GM19324 (cell line): ENCODE results near the gene APBB1IP.
"Not testable (repeated sequence)": the region's sequence is repeated elsewhere in the genome, so short reads cannot be mapped to it uniquely, and the experiment has no call there.

Experiments
- ATAC-seq: cut with Tn5 transposase; IDR thresholded peaks from one replicate; pipeline ENCODE4 v1.9.1; 2021; ENCODE audit warnings: mild to moderate bottlenecking, moderate library complexity; ENCODE audit not compliant: unreplicated experiment, low FRiP score

The APBB1IP gene

DNA sequence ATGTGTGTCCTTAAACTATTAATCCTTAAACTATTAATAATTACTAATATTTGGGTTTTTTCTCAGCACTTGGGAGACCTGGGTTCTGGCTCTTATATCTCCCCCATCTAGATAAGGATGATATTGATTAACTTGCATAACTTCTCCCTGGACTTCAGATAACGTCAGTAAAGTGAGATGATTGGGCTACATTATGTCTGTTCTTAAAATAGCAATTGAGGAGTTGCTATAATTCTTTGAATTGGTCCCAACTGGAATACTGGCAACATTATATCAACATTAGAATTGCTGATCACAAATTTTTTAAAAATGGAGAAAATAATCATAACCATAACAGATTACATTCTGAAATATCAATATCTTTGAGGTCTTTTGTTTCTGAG is 1.9 kb downstream of the APBB1IP start:
- ATAC-seq, result no peak

DNA sequence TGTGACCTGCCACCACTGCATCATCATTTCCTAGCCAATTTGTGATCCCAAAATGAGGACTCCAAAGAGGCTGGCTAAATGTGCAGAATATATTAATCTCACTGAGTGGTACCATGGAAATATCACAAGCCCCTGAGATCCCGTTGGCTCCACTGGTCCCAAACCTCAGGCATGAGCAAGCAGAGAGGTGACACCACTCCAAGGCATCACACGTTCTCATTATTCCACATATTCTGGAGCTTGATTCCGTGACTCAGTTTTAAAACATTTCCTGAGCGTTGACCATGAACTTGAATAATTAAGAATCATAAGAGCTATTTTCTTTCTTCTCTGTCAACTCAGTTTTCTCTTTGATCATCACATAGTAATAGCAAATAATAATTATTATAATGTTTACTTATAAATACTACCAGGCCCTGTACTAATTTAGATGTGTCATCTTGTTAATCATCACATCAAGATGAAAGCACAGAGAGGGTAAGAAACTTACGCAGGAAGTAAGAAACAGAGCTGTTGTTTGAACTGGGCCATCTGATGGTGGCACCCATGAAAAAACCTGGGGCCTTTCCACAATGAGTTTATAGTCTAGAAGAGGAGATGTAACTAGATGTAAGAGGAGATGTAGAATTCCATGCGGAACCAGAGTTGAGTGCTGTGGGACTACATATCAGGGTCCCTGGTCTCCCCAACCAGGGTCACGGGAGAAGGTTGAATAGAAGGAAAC is 3.5 kb downstream of the APBB1IP start:
- ATAC-seq, result no peak

DNA sequence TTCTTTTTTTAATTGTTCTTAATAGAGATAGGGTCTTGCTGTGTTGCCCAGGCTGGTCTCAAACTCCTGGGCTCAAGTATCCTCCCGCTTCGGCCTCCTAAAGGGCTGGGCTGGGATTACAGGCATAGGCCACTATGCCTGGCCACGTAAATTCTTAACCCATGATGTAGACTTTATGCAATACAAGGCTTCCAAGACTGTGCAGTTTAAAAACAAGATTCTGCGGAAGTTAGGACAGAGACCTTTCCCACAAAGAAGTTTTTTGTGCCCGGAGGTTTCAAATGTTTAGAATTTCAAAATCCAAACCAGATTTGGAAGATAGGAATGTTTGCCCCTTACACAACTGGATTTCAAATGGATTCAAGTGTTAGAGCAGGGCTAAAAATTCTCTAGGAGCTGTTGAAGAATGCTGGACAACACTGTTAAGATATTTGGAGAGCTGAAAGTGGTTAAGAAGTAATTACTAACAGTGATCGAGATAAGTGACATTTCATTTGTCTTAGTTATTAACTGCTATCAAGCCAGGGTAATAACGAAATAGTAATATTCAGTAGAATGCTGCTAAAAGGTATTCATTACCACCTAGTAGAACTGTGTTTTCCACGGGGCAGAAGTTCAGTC is 7.4 kb downstream of the APBB1IP start:
- no peak for ATAC-seq

DNA sequence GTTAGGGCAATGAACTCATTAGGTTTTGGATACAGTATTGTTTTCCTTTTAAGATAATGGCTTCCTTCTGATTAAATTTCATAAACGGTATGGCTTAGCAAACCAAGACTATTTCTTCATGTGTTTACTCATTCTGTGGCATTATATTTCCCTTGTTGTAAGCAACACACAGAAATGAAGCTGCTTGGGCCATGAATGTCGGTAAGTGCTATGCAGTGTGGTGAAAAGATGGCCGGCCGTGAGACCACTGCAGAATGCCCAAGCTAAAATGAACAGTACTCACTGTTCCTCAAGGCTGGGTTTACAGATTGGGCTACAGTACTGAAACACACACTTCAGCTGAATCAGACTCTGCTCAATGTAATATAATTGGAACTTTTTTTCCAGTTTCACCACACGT is 8.1 kb downstream of the APBB1IP start:
- no peak for ATAC-seq

DNA sequence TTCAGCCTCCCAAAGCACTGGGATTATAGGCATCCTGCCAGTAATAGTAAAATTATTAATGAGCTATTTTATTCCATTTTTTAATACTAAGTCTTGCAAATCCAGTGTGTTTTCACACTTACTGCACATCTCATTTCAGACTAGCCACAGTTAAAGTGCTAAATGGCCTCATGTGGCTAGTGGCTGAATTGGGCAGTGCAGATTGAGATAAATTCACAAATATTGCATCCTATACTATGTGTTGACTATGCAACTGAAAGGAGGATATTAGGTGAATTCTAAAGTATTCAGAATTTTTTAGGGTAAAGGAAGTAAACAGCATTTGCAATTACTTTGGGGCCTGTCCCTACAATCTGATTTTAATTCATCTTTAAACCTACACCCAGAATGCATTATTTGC is 10.2 kb downstream of the APBB1IP start:
- ATAC-seq, result peak; percentile 30

DNA sequence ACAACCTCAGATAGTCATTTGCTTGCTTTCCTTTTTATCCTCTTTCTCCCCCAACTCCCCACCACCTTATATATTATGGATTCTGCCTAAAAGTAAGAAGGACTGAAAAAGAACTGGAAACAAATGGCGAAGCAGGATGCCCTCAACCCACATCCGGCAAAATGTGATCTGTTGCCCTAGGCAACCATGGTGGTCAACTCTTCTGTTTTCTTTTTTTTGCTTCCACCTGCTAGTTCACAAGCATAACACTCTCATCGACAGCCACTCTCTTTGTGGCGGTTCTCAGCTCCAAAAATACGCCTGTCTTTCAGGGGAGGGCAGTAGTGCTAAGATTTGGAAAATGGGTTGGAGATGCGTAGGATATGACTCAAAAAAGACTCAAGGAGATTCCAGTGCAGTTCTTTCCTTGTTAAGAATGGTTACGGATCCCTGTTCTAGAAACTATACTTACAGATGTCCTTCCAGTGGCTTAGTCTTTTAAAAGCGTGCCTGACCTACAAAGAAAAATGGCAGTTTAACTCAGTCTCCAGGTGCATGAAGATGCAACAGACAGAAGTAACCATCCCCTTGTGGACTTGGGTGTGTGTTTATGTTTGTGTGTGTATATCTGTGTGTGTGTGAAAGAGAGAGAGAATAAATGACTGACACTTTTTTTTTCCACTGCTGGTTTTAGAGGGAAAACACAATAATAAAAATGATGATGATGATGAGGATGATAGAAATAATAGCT is 10.7 kb downstream of the APBB1IP start:
- peak; percentile 91 for ATAC-seq

DNA sequence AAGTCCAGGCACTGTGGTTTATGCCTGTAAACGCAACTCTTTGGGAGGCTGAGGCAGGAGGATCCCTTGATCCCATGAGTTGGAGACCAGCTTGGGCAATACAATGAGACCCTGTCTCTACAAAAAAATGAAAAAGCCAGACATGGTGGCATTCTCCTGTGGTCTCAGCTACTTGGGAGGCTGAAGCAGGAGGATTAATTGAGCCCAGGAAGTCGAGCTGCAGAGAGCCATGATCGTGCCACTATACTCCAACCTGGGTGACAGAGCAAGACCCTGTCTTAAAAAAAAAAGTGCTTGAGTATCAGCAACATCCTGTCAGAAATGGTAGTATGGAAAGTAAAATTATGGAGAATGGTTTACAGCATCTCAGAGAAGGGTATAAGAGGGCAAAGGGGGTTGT is 11.6 kb downstream of the APBB1IP start:
- no peak for ATAC-seq

DNA sequence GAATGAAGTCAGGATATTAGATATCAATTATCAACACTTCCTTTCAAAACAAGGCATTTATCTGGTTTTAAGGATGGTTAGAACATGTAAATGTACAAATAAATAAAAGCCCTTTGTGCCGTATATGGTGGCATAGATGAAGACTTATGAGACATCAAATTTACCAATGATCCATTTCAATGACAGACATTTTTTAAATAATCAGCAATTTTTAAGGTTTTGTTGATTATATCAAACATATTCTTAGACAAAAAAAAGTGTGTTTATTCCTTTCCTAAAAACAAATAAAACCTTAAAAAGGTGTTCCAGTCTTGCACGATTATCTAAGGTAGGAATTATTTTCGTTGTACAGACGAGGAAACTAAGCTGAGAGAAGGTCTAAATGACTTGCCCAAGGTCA is 13.8 kb downstream of the APBB1IP start:
- no peak for ATAC-seq

DNA sequence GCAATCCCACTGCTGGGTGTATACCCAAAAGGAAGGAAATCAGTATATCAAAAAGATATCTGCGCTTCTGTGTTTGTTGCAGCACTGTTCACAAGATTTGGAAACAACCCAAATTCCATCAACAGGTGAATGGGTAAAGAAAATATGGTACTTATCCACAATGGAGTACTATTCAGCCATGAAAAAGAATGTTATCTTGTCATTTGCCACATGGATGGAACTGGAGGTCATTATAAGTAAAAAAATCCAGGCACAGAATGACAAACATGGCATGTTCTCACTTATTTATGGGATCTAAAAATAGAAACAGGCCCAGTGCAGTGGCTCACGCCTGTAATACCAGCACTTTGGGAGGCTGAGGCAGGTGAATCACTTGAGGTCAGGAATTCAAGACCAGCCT is 15.7 kb downstream of the APBB1IP start:
- no peak for ATAC-seq

DNA sequence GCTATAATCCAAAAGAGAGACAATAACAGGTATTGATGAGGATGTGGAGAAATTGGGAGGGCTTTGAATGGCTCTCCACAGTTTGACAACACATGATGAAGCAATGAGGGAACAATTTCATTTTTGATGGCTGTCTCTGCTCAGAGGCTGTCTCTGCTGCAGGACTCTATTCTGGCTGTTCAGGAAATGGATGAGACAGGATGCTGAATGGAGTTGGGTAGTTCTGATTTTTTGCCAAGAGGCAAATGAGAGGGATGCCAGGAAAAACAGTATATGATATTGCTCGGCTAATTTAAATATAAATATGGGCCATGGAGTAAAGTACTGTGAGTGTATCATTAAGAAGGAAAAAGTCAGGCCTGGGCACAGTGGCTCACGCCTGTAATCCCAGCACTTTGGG is 16.8 kb downstream of the APBB1IP start:
- no peak for ATAC-seq

DNA sequence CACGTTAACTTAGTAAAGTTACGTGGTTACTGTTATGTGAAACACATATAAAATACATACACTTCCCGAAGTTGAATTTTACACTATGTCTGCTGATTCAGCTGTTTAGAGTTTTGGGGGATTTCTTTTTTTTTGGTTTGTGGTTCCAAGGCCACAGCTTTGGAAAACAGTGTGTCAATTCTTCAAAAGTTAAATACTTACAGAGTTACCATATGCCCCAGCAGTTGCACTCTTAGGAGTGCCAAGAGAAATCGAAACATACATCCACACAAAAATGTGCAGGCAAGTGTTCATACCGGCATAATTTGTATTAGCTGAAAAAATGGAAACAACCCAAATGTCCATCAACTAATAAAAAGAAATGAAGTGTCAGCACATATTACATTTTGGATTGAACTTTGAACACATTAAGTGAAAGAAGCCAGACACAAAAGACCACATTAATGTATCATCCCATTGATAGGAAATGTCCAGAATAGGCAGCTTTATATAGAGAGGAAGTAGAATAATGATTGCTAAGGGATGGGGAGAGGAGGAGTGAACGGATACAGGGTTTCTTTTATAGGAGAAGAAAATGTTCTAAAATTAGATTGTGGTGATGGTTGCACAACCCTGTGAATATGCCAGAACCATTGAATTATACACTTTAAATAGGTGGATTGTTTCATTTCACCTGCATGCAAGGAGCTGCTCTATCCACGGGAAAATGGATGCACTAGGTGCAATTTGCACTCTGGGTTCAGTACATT is 17.6 kb downstream of the APBB1IP start:
- no peak for ATAC-seq

DNA sequence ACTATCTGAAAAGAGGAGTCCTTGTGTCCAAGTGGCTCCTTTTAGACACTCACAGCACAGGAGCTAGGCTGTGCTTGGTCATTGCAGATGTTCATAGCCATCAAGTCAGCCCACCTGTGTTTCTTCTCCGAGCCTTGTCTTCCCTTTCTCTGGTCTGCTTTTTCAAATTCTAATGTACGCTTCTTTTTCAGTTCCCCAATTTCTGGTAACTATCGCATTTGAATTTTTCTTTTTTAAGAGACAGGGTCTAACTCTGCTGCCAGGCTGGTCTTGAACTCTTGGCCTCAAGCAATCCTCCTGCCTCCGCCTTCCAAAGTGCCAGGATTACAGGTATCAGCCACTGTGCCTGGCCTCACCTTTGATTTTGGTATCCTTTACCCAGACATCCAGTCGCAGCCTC is 18.9 kb downstream of the APBB1IP start:
- ATAC-seq, result peak; percentile 90

DNA sequence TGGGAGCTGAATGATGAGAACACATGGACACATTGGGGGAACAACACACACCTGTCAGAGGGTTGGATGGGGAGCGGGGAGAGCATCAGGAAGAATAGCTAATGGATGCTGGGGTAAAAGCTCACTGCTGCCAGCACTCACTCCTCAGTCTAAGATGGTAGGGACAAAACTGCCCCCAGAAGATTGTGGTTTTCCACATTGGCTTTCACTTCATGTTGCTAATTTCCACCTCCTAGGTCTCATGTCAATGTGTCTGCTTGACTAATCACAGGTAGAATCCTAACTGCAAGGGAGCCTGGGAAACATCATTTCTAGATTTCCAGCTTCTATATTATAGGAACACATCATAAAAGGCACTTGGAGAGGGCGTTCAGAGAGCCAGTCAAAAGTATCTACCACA is 22.6 kb downstream of the APBB1IP start:
- no peak for ATAC-seq

DNA sequence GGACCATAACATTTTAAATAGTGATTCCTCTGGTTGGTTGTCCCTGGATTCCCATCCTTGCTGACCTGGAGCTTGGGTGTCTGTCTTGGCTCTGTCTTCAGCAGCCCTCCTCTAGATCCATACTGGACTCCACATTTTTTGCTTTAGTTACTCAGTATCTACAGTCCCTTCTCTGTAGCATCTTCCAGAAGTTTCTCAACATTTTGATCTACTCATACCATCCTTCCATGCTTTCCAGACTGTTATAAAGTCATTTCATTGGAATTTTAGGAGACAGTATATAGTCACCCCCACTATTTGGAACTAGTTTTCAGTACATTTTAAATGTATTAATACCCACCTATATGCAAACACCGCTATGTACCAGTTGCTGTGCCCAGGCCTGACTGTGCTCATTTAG is 25.8 kb downstream of the APBB1IP start:
- no peak for ATAC-seq

DNA sequence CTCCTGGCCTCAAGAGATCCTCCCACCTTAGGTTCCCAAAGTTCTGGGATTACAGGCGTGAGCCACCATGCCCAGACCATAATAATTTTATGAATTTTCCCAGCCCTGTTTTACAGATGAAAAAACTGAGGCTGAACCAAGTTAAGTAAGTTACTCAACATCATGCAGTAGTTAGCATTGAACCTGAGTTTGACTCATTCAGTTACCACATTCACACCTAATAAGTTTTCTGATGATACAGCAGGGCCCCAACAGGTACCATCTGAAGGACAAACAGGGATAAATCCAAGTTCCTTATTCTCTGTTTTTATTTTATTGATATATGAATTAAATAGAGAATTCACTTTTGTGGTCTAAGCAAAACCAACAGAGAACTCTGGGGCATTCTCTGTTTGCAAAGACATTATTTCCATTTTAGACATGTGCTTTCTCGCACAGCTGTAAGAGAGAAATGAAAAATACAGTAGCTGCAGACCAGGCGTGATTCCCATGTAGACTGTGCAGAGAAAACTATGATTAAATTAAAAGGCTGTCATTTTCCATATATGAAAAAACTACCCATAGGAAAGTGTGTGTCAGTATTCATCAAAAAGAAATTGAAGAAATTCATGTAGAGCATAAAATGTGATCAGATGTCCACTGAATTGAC is 26.6 kb downstream of the APBB1IP start:
- no peak for ATAC-seq

DNA sequence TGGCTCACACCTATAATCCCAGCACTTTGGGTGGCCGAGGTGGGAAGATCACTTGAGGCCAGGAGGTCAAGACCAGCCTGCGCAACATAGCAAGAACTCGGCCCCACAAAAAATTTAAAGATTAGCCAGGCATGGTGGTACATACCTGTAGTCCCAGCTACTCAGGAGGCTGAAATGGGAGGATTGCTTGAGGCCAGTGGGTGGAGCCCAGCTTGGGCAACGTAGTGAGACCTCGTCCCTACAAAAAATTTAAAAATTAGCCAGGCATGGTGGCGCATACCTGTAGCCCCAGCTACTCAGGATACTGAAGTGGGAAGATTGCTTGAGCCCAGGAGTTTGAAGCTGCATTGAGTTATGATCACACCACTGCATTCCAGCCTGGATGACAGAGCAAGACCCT is 28.4 kb downstream of the APBB1IP start:
- not testable (repeated sequence) for ATAC-seq

DNA sequence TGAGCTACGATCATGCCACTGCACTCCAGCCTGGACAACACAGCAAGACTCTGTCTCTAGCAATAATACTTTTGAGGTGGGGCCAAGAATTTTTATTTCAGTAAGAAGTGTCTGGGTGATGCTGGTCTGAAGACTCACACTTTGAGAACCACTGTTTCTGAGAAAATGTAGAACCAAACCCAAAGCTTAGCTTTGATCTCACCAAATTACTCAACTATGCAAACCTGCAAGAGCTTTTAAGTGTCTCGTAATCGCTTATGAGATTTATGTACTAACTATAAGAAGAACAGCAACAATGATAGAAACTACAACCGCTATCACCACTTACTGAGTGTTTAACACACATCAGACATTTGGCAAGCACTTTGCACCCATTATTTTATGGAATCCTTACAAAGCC is 29.5 kb downstream of the APBB1IP start:
- ATAC-seq, result no peak

DNA sequence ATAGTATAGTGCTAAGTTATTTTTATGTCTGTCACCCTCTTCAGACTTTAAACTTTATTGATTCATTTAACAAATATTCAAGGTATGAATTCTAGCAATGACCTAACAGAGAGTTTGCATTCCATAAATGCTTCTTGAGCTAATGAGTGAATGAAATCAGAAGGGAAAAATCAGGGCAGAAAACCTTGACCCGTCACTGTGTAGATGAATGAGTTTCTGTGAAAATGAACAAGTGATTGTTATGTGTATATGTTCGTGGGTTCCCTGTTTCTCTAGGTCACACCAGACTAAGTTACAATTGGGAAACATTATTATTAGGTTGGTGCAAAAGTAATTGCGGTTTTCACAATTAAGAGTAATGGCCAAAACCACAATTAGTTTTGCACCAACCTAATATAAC is 30.1 kb downstream of the APBB1IP start:
- no peak for ATAC-seq

DNA sequence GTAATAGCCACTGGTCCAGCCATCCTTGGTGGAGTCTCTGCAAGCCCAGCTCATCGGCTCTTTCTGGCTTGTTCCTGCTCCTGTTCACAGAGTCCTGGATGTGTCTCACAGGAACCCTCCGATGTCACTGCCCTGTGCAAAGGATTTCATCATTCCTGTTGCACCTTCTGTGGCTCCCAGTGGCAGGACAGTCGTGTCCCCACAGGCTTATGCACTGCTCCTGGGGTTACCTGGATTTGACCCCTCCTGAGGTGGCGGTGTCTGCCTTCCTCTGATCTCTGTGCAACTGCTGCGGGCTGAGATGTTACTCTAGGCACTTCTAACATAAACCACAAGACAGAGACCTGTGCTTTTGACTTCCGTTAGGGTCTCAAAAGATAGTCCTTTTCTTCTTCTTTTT is 30.6 kb downstream of the APBB1IP start:
- peak; percentile 43 for ATAC-seq

DNA sequence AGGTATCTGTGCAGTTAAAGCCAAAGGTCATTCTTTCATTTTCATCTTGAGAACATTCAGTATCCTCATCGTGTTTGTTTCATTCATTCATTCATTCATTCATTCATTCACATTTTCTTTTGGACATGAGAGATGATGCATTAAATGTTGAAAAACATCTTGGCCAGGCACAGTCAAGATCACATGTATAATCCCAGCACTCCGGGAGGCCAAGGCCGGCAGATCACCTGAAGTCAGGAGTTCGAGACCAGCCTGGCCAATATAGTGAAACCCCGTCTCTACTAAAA is 34.3 kb downstream of the APBB1IP start:
- no peak for ATAC-seq

DNA sequence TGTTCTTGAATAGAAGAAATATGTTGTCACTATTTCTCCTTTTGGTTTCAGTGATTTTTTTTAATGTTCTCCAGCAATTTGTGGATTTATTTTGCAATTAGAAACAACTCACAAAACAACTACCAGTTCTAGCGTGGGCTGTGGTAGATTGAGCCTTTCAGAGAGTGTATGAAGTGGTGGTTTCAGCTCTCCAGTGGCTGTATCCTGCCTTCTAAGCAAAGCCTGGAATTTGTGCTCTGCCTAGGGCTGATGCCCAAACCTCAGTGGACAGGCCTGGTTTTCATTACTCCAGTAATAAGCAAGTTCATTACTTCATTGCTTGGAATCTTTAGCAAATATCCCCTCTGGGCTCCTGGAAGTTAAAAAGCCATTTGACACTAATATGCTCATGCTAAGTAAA is 35.9 kb downstream of the APBB1IP start:
- ATAC-seq, result no peak
